ENCODE measurements around the gene IL3. TPM values are rescaled to one million over a fixed set of nuclear protein-coding genes. Genes with fewer than 3 reads are reported as not detected.

The IL3 gene
- total and polyA plus RNA-seq, 2 donors (not counting 1 experiment from before 2014, with no cell fraction given), result not detected

GRCh38 chr5:132076202-132076830, 15.9 kb downstream of the IL3 start:
- H3K4me3 Mint-ChIP-seq, result no peak overlapping the region
- H3K27me3 Mint-ChIP-seq, result no peaks in the 10 kb centered on the region
- no peak overlapping the region for H3K27ac Mint-ChIP-seq

GRCh38 chr5:132076983-132077382, 16.5 kb downstream of the IL3 start:
- Histone ChIP-seq H3K9me3 (ENCODE audit: control extremely low read depth in 1 of 3, control insufficient read depth in 2 of 3, insufficient read depth in 1 of 3, low read length in 2 of 3) (no peaks in the 10 kb centered on the region), H3K4me1 (ENCODE audit: control insufficient read depth in 2 of 2, insufficient read depth in 2 of 2, low read length in 2 of 2) (no peaks in the 10 kb centered on the region), H3K9ac (ENCODE audit: low read length) (no peak overlapping the region), H3K27me3 (replicated peaks in 1 of 4; ENCODE audit: control extremely low read depth in 1 of 4, control insufficient read depth in 3 of 4, insufficient read depth in 4 of 4, low read length in 3 of 4) (no peaks in the 10 kb centered on the region), H3K79me2 (ENCODE audit: control insufficient read depth, insufficient read depth, low read length) (no peaks in the 10 kb centered on the region), H4K20me1 (ENCODE audit: control insufficient read depth, insufficient read depth, low read length, poor library complexity, severe bottlenecking) (no peaks in the 10 kb centered on the region), H3K4me3 (ENCODE audit: control extremely low read depth in 1 of 5, extremely low read depth in 1 of 5, insufficient read depth in 1 of 5, low read depth in 2 of 5, low read length in 4 of 5) (no peak overlapping the region), H3K27ac (ENCODE audit: low read length in 2 of 2) (no peak overlapping the region), H3K36me3 (replicated peaks in 1 of 2; ENCODE audit: control extremely low read depth in 1 of 2, control insufficient read depth in 1 of 2, extremely low read depth in 1 of 2, insufficient read depth in 2 of 2, low read length in 1 of 2) (no peaks in the 10 kb centered on the region), H3K4me2 (replicated peaks; ENCODE audit: low read depth, low read length, poor library complexity, severe bottlenecking) (no peak overlapping the region), H2AFZ (ENCODE audit: insufficient read depth, low read depth, low read length, poor library complexity, severe bottlenecking) (no peak overlapping the region)
- no peaks in the 10 kb centered on the region for H3K4me1 Mint-ChIP-seq
- intact Hi-C loops (cut with micrococcal nuclease), result no loop called here
- no peaks in the 10 kb centered on the region for H3K9me3 Mint-ChIP-seq (ENCODE audit: insufficient read depth)
- WGBS (ENCODE audit: insufficient coverage), result 82% methylated on average over 6 of the region's 8 CpGs
- ChIA-PET POLR2A (no interaction called here), CTCF (no interaction called here)
- H3K27ac Mint-ChIP-seq, result no peak overlapping the region
- no peak overlapping the region for H3K4me3 Mint-ChIP-seq
- no peak for TF ChIP-seq EZH2 (IDR thresholded peaks at IDR 0.05; ENCODE audit: borderline replicate concordance, insufficient read depth, low read depth, low read length, poor library complexity, severe bottlenecking)
- TF ChIP-seq CTCF (IDR thresholded peaks at IDR 0.05), result no peak
- no peaks in the 10 kb centered on the region for H3K27me3 Mint-ChIP-seq
- ATAC-seq (ENCODE audit: low read depth) (no peak), DNase-seq (no peak)

More at GRCh38 chr5:132076202-132076830, 15.9 kb downstream of the IL3 start:
- Histone ChIP-seq H3K4me2 (replicated peaks; ENCODE audit: low read depth, low read length, poor library complexity, severe bottlenecking) (no peak overlapping the region), H3K27me3 (replicated peaks in 1 of 4; ENCODE audit: control extremely low read depth in 1 of 4, control insufficient read depth in 3 of 4, insufficient read depth in 4 of 4, low read length in 3 of 4) (no peaks in the 10 kb centered on the region), H3K9me3 (ENCODE audit: control extremely low read depth in 1 of 3, control insufficient read depth in 2 of 3, insufficient read depth in 1 of 3, low read length in 2 of 3) (no peaks in the 10 kb centered on the region), H4K20me1 (ENCODE audit: control insufficient read depth, insufficient read depth, low read length, poor library complexity, severe bottlenecking) (no peaks in the 10 kb centered on the region), H3K9ac (ENCODE audit: low read length) (no peak overlapping the region), H3K27ac (ENCODE audit: low read length in 2 of 2) (no peak overlapping the region), H2AFZ (ENCODE audit: insufficient read depth, low read depth, low read length, poor library complexity, severe bottlenecking) (no peak overlapping the region), H3K36me3 (replicated peaks in 1 of 2; ENCODE audit: control extremely low read depth in 1 of 2, control insufficient read depth in 1 of 2, extremely low read depth in 1 of 2, insufficient read depth in 2 of 2, low read length in 1 of 2) (no peaks in the 10 kb centered on the region), H3K79me2 (ENCODE audit: control insufficient read depth, insufficient read depth, low read length) (no peaks in the 10 kb centered on the region), H3K4me3 (ENCODE audit: control extremely low read depth in 1 of 5, extremely low read depth in 1 of 5, insufficient read depth in 1 of 5, low read depth in 2 of 5, low read length in 4 of 5) (no peak overlapping the region), H3K4me1 (ENCODE audit: control insufficient read depth in 2 of 2, insufficient read depth in 2 of 2, low read length in 2 of 2) (no peaks in the 10 kb centered on the region)
- ChIA-PET POLR2A (no interaction called here), CTCF (no interaction called here)
- no peak for TF ChIP-seq CTCF (IDR thresholded peaks at IDR 0.05)
- no peak for TF ChIP-seq EZH2 (IDR thresholded peaks at IDR 0.05; ENCODE audit: borderline replicate concordance, insufficient read depth, low read depth, low read length, poor library complexity, severe bottlenecking)
- ATAC-seq (ENCODE audit: low read depth) (no peak), DNase-seq (no peak)
- no peaks in the 10 kb centered on the region for H3K9me3 Mint-ChIP-seq (ENCODE audit: insufficient read depth)
- intact Hi-C loops (cut with micrococcal nuclease), result no loop called here
- 96% methylated on average over 7 of the region's 11 CpGs for WGBS (ENCODE audit: insufficient coverage)
- H3K4me1 Mint-ChIP-seq, result no peaks in the 10 kb centered on the region

Data from B cell (primary cell).